GM19043 (cell line): ENCODE results near the gene TTC28.
"Not testable (repeated sequence)": the region's sequence is repeated elsewhere in the genome, so short reads cannot be mapped to it uniquely, and the experiment has no call there.

Experiments used
- ATAC-seq: cut with Tn5 transposase; IDR thresholded peaks from one replicate; pipeline ENCODE4 v1.9.1; 2021; ENCODE audit warnings: low read depth; ENCODE audit not compliant: unreplicated experiment

The TTC28 gene

GRCh38 chr22:28091486-28091885, 588.2 kb downstream of the TTC28 start:
- no peak for ATAC-seq

- not testable (repeated sequence) for ATAC-seq
Observed at GRCh38 chr22:28089541-28089940, 590.1 kb downstream of the TTC28 start.

DNA sequence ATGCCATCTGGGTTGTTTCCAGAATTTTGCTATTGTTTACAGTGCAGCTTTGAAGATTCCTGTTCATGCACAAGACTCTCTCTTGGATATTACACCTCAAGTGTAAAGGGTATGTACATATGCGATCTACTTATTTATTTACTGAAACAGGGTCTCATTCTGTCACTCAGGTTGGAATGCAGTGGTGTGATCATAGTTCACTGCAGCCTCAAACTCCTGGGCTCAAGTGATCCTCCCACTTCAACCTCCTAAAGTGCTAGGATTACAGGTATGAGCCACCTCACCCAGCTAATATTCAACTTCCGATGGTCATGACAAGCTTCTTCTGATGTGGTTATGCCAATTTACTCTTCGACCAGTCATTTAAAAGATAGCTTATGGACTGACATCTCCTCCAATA, 602.5 kb downstream of the TTC28 start:
- ATAC-seq, result no peak

DNA sequence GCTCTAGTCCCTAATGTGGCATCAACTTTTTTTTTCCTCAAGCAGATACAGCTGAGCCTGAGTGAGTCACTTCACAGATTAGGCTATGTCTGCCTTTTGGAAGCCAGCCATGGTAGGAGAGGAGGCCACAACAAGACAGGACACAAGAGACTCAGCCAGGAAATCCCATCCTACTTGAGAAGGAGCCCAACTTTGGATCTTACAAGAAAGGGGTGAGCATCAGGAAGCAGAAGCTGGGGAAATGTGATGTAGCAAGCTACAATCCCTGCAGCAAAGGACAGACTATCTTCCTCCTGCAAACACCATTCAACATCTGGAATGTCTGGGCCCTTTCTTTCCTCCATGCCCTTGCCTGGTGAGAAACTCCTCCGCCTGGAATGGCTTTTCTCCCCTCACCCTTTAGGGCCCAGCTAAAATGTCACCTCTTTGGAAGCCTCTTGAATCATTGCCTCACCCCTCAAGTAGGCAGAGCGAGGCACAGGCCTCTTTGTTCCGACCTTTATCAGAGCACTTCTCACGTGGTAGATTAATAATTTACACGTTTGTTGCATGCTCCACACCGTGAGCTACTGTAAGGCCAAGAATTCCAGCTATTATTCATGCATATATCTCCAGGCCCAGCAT, 604.2 kb downstream of the TTC28 start:
- ATAC-seq, result no peak

GRCh38 chr22:28074526-28074925, 605.1 kb downstream of the TTC28 start:
- ATAC-seq, result no peak

DNA sequence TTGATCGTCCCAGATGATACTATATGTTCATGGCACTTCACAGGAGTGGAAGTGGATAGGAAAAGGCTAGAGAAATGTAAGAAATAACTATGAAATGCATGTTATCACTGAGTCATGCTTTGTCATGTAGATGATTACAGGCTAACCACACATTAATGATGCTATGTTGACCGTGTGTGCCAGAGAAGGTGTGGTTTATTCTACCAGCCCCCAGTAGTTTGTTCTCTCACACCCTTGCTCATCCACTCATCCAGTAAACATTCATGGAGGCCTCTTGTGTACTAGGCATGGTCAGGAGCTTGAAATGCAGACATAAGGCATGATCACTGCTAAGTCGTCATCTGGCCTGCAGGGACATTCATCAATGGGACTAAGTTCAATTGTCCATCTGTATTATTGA, 607.6 kb downstream of the TTC28 start:
- no peak for ATAC-seq

DNA sequence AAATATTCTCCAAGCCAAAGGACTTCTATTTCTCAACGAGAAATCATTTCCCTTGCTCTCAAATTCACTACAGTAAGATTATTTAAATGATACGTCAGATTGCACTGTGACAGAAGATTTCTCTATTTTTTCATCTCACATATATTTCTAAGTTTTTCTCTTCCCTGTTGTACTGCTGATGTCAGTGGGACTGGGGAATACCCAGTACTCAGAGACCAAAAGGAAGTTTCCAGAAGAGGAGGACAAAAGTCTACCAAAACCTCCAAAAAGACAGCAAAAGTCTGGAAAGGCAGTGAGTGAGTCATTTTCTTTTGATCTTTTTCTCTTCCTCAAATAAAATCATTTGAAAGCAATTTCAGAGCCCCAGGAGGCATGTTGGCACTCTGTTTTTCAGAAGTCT, 610.8 kb downstream of the TTC28 start:
- ATAC-seq, result no peak

DNA sequence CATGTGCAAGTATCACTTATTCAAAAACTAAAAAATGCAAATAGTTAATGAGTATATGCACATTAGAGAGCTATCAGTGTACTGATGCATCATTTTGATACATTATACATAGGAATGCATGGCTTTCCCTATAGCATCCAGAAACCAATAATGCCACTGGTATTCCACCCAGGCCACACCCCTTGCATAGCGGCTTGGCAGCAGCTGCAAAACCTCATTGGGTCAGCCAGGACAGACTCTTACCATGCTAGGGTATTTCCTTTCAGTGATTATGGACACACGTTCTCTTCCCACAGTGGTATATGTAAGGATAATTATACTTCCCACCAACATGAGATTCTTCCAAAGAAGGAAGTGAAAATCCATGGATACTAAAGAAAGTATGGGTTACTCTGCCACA, 614.7 kb downstream of the TTC28 start:
- no peak for ATAC-seq

- ATAC-seq, result no peak
Observed at GRCh38 chr22:28063656-28064055, 616.0 kb downstream of the TTC28 start.

DNA sequence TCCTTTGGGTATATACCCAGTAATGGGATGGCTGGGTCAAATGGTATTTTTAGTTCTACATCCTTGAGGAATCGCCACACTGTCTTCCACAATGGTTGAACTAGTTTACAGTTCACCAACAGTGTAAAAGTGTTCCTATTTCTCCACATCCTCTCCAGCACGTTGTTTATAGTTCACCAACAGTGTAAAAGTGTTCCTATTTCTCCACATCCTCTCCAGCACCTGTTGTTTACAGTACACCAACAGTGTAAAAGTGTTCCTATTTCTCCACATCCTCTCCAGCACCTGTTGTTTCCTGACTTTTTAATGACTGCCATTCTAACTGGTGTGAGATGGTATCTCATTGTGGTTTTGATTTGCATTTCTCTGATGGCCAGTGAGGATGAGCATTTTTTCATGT, 619.0 kb downstream of the TTC28 start:
- not testable (repeated sequence) for ATAC-seq

- ATAC-seq, result no peak
Observed at GRCh38 chr22:28058036-28058435, 621.6 kb downstream of the TTC28 start.

- no peak for ATAC-seq
Observed at GRCh38 chr22:28054819-28055208, 624.8 kb downstream of the TTC28 start.

- ATAC-seq, result no peak
Observed at GRCh38 chr22:28053896-28054818, 625.5 kb downstream of the TTC28 start.

DNA sequence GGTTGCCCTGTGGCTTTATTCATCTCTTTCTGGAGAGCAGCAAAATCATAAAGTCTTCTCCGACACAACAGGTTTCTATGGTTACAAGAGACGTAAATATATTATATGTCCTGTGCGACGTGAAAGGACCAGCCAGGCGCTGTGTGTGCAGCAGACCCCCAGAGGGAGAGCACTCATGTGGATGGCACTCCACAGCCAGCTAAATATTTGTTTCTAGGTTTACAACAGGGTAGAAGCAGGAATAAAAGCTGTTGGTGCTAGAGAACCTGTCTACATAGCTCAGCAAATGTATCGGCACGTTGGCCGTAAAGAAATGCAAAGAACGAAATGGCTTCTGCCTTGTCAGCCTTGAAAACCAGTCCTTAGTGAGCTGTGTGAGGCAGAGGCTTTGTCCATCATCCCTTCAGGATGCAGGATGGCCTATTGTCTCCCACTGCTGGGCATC, 626.8 kb downstream of the TTC28 start:
- ATAC-seq, result no peak

GRCh38 chr22:28051787-28052356, 627.8 kb downstream of the TTC28 start:
- ATAC-seq, result no peak

DNA sequence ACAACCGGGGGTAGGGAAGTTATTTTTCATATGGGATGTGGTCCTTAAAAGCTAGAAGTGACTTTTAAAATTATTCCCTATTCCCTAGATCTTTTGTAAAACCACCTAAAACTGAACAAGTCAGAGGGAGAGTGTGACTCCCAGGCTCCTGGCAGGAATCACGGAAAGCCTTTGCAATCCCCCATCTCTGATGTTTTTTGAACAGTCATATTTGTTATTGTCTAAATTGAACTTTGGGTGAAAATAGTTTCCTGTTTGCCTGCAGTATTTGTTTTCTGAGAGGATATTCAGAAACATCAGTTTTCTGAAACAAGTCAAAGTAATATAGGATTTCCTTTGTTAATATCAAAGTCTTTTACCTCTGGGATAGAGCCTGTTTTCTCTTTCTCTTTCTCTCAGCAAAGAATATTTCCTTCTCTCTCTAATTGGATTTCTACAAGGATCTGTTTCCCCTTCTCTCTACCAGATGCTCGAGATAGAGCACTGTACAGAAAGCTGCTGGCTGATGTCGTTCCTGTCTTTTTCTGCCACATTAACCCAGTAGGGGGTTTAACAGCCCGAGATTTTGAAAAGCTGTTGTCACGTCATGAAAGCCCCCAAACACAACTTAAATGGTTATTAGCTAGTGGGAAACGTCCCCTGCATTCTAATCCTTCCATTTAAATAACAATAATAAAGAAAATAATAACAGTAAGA, 628.4 kb downstream of the TTC28 start:
- ATAC-seq, result no peak

GRCh38 chr22:28048529-28048928, 631.1 kb downstream of the TTC28 start:
- no peak for ATAC-seq

- ATAC-seq, result no peak
Observed at GRCh38 chr22:28047740-28048139, 631.9 kb downstream of the TTC28 start.

DNA sequence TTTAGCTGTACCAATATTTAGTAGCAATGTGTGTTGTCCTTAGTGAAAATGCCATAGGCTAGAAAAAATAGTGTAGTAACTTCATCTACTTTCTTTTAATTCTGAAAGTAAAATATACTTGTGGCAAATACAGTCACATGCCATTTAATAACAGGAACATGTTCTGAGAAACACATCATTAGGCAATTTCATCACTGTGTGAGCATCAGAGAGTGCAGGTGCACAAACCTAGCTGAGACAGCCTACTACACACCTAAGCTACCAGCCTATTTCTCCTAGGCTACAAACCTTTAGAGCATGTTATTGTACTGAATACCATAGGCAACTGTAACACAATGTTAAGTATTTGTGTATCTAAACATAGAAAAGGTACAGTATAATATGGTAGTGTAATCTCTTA, 633.5 kb downstream of the TTC28 start:
- no peak for ATAC-seq

GRCh38 chr22:28044546-28045173, 635.0 kb downstream of the TTC28 start:
- no peak for ATAC-seq

DNA sequence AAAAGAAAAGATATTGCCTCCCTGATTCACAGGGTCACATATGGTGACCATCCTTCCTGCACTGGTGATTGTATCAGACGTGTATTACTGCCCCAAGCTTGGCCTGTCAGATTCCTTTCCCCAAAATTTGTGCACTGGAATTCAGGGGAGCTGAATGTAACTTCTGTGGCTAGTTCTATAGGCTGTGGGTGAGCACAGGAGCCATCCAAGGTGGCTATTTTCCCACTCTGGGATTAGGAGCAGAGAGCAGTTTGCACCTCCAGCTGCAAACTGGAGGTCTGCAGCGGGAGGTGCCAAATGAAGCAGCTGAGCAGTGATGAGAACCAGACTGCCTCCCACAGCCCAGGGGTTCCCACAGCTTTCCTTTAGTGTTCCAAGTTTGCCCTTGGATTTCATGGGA, 636.4 kb downstream of the TTC28 start:
- no peak for ATAC-seq
